Amniotic stem cell (primary cell): Measurements from ENCODE around the gene TGFBR3.

Experiments used
- DNase-seq: peaks from one replicate; lab custom pipeline; 2025; lab: John Stamatoyannopoulos, UW

TGFBR3 gene

GRCh38 chr1:91799159-91799558, 86.8 kb downstream of the TGFBR3 start:
- DNase-seq = no peak

GRCh38 chr1:91798740-91799139, 87.2 kb downstream of the TGFBR3 start:
- DNase-seq = no peak

- DNase-seq = no peak
Measured at GRCh38 chr1:91798241-91798648, 87.7 kb downstream of the TGFBR3 start.

GRCh38 chr1:91797164-91797563, 88.8 kb downstream of the TGFBR3 start:
- no peak for DNase-seq

- no peak for DNase-seq
Measured at GRCh38 chr1:91796390-91796654, 89.6 kb downstream of the TGFBR3 start.

GRCh38 chr1:91795591-91796389, 90.2 kb downstream of the TGFBR3 start:
- no peak for DNase-seq

GRCh38 chr1:91793877-91794276, 92.1 kb downstream of the TGFBR3 start:
- DNase-seq = no peak

- no peak for DNase-seq
Measured at GRCh38 chr1:91793189-91793588, 92.8 kb downstream of the TGFBR3 start.

GRCh38 chr1:91792489-91793071, 93.4 kb downstream of the TGFBR3 start:
- no peak for DNase-seq

- DNase-seq = no peak
Measured at GRCh38 chr1:91791691-91792488, 94.1 kb downstream of the TGFBR3 start.

- DNase-seq = no peak
Measured at GRCh38 chr1:91791103-91791502, 94.8 kb downstream of the TGFBR3 start.

GRCh38 chr1:91790392-91790791, 95.6 kb downstream of the TGFBR3 start:
- no peak for DNase-seq

- no peak for DNase-seq
Measured at GRCh38 chr1:91789273-91789997, 96.5 kb downstream of the TGFBR3 start.

GRCh38 chr1:91787919-91788318, 98.0 kb downstream of the TGFBR3 start:
- DNase-seq = no peak

- DNase-seq = no peak
Measured at GRCh38 chr1:91784616-91785015, 101.3 kb downstream of the TGFBR3 start.

GRCh38 chr1:91784191-91784590, 101.8 kb downstream of the TGFBR3 start:
- DNase-seq = no peak

GRCh38 chr1:91783423-91784170, 102.4 kb downstream of the TGFBR3 start:
- DNase-seq = no peak

- DNase-seq = no peak
Measured at GRCh38 chr1:91781901-91782622, 103.9 kb downstream of the TGFBR3 start.

GRCh38 chr1:91781371-91781825, 104.6 kb downstream of the TGFBR3 start:
- peak; percentile 84 for DNase-seq

- no peak for DNase-seq
Measured at GRCh38 chr1:91779548-91780021, 106.4 kb downstream of the TGFBR3 start.

GRCh38 chr1:91778964-91779363, 107.0 kb downstream of the TGFBR3 start:
- DNase-seq = no peak
